Brain microvascular endothelial cell (primary cell): Measurements from ENCODE around the gene EPAS1.

Source experiments
- DNase-seq: peaks from one replicate; pipeline ENCODE4 v3.0.0-alpha.2; 2020
- H3K27ac ChIP-seq: fragments of 250-450 bp; sonication (Bioruptor Pico); 2 replicates; pipeline ENCODE4 v1.5.1; 2020; ENCODE audit warnings: mild to moderate bottlenecking, moderate library complexity
- H3K27me3 ChIP-seq: fragments of 250-450 bp; sonication (Bioruptor Pico); replicated peaks from 2 replicates; pipeline ENCODE4 v1.5.1; 2020; ENCODE audit warnings: mild to moderate bottlenecking
- H3K36me3 ChIP-seq: fragments of 250-450 bp; sonication (Bioruptor Pico); replicated peaks from 2 replicates; pipeline ENCODE4 v1.5.1; 2020; ENCODE audit warnings: mild to moderate bottlenecking
- H3K4me3 ChIP-seq: 2 replicates; pipeline ENCODE4 v1.5.1; 2011; ENCODE audit warnings: low read depth, mild to moderate bottlenecking, control low read depth, low read length, moderate library complexity
- in situ Hi-C: cut with HindIII; loops from 2 replicates; pipeline ENCODE4 v1.10.0; 2017; ENCODE audit warnings: low sequenced_read_pairs, low pct_ligation_motif_present
- TF ChIP-seq, protein P1 (sequence below): IDR thresholded peaks from 2 replicates; pipeline ENCODE4 v1.5.1; 2011; ENCODE audit warnings: low read depth, mild to moderate bottlenecking, moderate library complexity, low read length, control low read depth, inconsistent platforms; ENCODE audit errors: missing control alignments

EPAS1 gene

DNA sequence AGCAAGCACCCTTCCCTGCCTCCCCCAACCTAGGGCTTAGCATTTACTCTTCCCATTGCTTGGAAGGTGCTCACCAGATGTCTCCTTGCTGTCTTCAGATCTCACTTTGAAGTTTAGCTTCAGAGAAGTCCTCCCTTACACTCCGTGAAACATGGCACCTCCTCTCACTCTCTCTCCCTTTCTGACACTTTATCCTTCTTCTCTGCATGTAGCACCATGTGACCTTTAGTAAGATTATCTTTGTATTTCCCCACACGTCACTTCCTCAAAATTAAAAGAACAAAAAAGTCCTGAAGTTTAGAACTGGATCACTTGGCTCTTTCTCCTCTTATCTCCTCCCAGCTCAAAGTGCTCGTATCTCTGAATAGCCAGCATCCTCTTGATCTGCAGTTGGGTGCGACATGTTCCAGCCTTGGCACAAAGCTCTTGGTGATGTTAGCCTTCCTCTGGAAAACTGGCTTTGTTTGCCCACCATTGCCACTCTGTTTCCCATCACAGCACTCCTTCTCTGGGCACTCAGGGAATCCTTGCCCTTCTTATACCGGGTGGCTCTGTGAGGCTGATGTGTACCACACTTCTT is 40.6 kb upstream of the EPAS1 start:
- TF ChIP-seq, protein P1, sequence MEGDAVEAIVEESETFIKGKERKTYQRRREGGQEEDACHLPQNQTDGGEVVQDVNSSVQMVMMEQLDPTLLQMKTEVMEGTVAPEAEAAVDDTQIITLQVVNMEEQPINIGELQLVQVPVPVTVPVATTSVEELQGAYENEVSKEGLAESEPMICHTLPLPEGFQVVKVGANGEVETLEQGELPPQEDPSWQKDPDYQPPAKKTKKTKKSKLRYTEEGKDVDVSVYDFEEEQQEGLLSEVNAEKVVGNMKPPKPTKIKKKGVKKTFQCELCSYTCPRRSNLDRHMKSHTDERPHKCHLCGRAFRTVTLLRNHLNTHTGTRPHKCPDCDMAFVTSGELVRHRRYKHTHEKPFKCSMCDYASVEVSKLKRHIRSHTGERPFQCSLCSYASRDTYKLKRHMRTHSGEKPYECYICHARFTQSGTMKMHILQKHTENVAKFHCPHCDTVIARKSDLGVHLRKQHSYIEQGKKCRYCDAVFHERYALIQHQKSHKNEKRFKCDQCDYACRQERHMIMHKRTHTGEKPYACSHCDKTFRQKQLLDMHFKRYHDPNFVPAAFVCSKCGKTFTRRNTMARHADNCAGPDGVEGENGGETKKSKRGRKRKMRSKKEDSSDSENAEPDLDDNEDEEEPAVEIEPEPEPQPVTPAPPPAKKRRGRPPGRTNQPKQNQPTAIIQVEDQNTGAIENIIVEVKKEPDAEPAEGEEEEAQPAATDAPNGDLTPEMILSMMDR: no peak
- H3K27me3 ChIP-seq: no peaks in the 10 kb centered on the region
- no peak for DNase-seq
- in situ Hi-C loops: no loop called here
- H3K4me3 ChIP-seq: no peak overlapping the region
- H3K36me3 ChIP-seq: no peaks in the 10 kb centered on the region
- no peak overlapping the region for H3K27ac ChIP-seq

GRCh38 chr2:46257476-46257875 is 39.7 kb upstream of the EPAS1 start:
- TF ChIP-seq, protein P1: no peak
- peak; percentile 59 for DNase-seq
- Histone ChIP-seq H3K4me3 (no peak overlapping the region), H3K36me3 (no peaks in the 10 kb centered on the region), H3K27me3 (no peaks in the 10 kb centered on the region), H3K27ac (no peak overlapping the region)
- in situ Hi-C loops: no loop called here

- in situ Hi-C loops: no loop called here
- no peaks in the 10 kb centered on the region for H3K36me3 ChIP-seq
- H3K27ac ChIP-seq: no peak overlapping the region
These were observed 39.2 kb upstream of the EPAS1 start for GRCh38 chr2:46257980-46258379.

GRCh38 chr2:46258937-46259776 is 38.0 kb upstream of the EPAS1 start:
- in situ Hi-C loops: no loop called here

More at GRCh38 chr2:46257980-46258379, 39.2 kb upstream of the EPAS1 start:
- Histone ChIP-seq H3K4me3 (no peak overlapping the region), H3K27me3 (no peaks in the 10 kb centered on the region)
- TF ChIP-seq, protein P1: no peak
- DNase-seq: no peak

DNA sequence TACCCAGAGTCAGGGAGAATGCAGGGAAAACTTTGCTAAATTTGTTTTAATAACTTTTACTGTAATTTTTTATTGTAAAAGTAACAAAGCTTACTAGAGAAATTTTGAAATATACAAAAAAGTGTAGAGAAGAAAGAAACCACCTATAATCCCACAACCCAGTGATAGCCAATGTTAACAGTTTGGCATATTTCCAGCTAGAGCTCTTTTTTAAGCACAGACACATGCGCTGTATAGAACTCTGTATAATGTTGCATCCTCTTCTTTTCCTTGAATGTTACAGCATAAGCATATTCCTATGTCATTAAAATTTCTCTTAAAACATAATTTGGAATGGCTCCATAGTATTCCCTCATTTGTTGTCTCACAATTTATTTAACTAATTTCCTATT is 37.4 kb upstream of the EPAS1 start:
- in situ Hi-C loops: no loop called here

More at GRCh38 chr2:46258937-46259776, 38.0 kb upstream of the EPAS1 start:
- DNase-seq: no peak
- Histone ChIP-seq H3K36me3 (no peaks in the 10 kb centered on the region), H3K4me3 (no peak overlapping the region), H3K27ac (no peak overlapping the region), H3K27me3 (no peaks in the 10 kb centered on the region)
- TF ChIP-seq, protein P1: no peak

More for the DNA sequence above, 37.4 kb upstream of the EPAS1 start:
- Histone ChIP-seq H3K27ac (no peak overlapping the region), H3K4me3 (no peak overlapping the region), H3K36me3 (no peaks in the 10 kb centered on the region), H3K27me3 (no peaks in the 10 kb centered on the region)
- no peak for DNase-seq
- TF ChIP-seq, protein P1: no peak
